HG02763 (cell line): ENCODE results near the gene ATP6V0B.

Experiments
- ATAC-seq: cut with Tn5 transposase; IDR thresholded peaks from one replicate; pipeline ENCODE4 v1.9.1; 2021; ENCODE audit warnings: mild to moderate bottlenecking, moderate library complexity; ENCODE audit not compliant: unreplicated experiment

Gene ATP6V0B

DNA sequence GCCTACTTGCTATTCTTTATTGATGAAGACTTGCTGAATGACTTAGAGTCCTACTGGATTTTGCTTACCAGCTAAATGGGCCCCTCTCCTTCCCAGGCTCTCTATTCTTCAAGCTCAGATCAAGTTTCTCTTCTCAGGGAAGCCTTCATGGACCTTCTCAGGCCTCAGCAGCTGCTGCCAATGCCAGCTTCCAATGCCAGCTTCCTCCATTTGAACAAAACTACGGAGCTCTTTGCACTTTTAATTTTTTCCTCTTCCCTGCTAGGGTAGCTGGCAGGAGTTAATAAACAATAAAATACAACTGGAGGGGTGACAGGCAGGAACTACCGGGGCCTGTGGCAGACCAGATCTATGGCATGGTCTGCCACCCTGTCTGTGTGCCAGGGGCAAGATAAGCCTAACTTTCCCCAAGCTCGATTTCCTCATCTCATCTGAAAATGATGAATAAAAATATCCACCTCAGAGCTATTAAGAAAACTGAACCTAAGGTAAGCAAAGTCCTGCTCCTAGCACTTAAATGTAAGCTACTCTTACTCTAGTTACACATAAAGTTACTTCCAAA, 29.0 kb upstream of the ATP6V0B start:
- ATAC-seq = no peak

DNA sequence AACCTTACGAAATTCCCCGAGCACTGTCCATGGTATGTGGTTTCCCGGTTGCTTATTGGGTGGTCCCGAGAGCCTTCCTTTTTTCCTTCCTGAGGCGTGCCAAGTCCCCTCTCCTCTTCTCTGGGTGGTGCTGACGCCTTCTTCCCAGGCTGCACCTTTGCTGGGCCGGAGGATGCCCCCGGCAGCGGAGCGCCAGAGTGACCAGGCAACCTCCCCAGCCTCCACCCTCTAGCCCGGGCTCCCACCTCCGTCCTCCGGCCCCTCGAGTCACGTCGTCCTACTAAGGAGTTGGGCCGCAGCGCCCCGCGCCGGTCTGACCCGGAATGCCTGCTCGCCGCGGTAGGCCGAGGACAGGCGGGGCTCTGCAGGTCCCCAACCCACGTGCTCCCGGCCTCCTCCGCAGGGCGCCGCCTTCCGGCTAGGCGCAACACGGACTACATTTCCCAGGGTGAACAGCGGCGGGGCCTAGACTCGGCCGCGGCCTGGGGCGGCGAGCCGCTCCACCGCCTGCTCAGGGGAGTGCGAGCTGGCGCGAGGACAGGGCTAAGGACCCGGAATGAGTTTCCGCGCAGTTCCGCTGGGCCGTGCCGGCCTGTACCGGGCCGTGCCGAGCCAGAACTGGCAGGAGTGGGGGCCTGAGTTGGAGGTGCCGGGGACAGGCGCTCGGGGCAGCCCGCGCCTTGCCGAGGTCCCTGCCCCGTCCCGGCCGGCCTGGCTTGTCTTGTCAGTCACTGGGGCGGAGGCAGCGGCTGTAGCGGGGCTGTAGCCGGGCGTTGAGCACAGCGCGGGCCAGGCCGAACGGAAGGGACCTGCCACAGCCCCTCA, 28.3 kb upstream of the ATP6V0B start, which contains the start of gene IPO13:
Gene IPO13, plus strand, starts transcription at position 715 of the 825 bp plus-strand sequence. CDS start 651 bp downstream, outside the sequence.
- ATAC-seq = peak; percentile 90

DNA sequence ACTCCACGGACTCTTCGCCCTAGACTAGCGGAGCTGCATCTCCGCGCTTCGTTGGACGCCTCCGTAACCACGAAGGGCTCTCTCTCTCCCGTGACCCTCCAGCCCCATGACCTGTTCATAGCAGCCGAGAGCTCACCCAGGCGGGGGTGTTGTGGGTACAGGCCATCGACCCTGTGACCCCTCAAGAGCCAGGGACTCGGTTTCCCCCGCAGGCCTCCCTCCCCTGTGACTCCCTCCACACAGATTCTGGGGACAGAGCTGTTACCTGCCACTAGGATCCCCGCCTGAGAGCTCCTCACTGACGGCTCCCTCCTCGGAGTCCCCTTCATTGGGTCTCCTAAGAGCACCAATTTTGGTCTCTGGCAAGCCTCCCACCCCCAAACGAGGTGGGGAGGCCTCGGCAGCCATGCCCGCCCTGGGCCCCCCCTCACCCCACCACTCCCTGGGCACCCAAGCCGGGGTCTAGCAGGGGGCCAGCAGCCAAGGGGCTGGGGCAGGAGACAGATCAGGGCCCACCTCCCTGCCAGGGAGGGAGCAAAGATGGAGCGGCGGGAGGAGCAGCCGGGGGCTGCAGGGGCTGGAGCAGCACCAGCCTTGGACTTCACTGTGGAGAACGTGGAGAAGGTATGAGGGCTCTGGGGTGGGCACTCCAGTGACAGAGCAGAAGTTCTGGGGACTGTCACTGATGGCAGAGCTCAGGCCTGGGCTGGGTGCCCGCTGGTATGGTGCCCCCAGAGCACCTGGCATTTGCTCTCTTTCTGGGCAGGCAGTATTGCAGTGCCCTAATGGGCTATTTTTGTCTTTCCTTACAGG, 27.5 kb upstream of the ATP6V0B start:
- ATAC-seq = no peak

DNA sequence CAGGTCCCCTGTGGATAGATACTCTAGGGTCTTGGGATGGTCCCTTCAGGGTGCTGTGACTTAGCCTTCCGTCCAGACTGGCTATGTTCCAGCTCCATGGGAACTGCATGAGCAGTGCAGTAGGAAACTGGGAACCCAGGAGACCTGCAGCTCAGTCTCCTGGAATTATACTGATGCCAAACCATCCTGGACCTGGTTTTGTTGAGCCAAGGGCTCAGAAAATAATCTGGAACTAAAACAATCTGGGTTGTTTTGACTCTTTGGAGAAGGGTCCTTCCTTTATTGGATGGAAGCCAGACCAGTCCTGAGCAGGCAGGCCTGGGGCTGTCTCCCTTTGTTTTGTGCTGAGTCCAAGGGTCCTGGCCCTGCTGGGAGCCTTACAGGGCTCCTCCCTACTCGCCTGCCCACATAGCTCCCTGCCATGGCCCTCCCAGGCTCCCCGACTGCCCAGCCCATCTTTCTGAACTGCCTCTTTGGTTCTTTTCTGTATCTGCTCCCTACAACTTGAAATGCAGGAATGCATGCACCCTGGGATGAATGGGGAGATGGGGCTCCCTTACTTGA, 26.8 kb upstream of the ATP6V0B start:
- no peak for ATAC-seq

DNA sequence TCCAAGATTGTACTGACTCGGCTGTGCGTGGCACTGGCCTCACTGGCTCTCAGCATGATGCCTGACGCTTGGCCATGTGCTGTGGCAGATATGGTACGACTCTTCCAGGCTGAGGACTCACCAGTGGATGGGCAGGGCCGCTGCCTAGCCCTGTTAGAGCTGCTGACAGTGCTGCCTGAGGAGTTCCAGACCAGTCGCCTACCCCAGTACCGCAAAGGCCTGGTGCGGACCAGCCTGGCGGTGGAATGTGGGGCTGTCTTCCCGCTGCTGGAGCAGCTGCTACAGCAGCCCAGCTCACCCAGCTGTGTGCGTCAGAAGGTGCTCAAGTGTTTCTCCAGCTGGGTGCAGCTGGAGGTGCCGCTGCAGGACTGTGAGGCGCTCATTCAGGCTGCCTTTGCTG, 25.1 kb upstream of the ATP6V0B start:
- no peak for ATAC-seq

DNA sequence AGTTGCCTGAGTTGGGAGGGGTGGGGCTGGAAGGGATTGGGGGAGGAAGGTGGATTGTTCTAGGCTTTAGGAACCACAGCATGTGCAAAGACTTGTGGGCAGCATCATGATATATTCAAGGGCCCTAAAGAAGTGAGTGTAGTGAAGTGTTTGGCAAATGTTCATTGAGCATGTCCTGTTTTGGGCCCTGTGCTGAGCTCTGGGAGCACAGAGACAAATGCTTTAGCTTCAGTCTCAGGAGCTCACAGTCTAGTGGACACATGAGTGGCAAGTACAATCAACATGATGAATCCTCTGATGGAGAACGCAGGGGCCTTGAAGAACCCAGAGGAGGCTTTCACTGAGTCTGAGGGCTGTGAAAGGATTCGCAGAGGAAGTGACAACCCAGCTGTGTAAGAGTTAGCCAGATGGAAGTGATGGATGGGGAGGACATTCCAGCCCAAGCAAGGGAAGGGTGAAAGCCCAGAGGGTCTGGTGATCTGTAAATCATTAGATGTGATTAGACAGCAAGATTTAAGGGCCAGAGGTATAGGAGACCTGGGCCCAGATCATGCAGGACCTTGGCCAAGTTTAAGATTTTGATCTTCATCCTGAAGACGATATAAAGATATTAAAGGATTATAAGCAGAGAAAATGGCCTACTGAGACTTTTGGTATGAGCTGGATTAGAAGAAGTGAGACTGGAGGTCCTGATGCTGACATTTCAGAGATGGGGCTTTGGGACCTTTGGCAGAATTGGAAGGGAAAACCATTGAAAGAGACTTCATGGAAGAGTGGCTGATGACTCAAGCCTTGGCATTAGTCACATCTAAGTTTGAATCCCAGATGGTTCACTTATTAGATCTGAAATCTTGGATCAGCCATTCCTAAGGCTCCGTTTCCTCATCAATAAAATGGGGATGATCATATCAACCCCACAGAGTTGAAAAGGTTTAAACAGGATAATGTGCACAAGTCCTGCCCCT, 23.5 kb upstream of the ATP6V0B start:
- ATAC-seq = no peak

DNA sequence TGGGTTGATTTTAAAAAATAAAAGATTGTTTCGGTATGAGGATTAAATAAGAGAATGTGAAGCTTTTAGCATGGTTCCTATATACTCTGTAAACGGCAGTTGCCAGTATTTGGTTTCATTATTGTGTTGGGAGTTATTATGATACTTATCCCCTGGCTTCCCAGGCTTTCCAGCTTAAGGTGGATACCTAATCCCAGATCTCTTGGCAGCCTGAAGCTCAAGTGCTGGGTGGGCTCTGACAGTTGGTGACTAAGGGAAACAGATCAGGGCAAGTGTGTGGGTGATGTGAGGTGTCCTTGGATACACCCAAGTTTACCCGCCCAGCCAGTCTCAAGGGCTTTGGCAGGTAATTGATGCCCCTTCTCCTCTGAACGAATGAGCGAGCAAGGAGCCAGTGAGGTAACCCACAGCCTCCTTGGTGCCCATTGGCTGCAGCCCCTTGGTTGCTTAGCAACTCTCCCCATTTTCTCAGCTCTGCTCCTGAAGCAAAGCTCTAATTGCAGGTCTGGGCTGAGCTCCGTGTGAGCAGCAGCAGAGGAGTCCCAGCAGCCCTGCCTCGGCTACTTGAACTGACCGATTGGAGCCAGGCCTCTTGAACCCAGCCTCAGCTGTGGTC, 21.9 kb upstream of the ATP6V0B start:
- ATAC-seq = no peak

DNA sequence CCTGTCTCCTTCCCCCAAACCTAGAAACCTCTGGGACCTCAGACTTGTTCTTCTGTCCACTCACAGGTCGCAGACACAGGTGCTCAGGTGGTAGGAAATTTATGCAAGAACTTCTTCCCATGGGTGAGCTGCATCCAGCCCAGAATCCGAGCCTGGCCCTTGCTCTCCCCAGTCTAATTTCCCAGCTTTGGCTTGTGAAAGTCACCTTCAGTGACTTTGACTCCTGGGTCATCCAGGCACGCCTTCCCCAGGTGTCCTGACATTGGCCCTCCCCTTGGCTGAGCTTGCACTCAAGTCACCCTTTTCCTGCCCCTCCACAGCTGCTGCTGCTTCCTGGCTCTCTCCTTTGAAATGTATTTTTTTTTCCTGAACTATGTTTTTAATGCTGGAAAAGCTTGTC, 21.4 kb upstream of the ATP6V0B start:
- no peak for ATAC-seq

DNA sequence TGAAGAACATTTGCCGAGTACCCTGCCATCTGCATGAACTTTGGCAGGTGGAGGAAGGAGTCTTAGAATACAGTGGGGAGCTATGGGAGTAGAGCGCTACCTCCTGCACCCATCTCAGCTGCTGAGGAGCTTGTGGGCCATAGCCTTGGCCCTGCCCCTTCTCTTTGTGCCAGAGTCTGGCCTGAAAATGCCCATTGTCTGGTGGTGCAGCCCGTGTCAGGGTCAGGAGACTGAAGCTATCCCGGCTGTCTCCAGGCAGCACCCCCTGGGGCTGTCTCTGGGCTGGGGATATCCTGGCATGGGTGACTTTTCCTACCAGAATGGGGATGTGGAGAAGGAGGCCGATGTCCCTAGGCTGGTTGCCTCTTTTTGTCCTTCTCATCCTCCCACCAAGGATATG, 20.7 kb upstream of the ATP6V0B start:
- ATAC-seq = no peak

DNA sequence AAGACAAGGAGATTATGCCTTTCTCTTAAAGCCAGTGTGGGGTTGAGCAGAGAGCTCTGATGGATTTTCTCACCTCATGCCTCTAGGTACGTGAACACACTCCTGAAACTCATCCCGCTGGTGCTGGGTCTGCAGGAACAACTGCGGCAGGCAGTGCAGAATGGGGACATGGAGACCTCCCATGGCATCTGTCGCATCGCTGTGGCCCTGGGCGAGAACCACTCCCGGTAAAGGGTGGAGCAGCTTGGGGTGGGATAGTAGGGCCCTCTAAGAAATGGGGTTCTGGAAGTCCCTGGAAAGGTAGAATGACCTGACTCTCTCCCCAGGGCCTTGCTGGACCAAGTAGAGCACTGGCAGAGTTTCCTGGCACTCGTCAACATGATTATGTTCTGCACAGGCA, 18.5 kb upstream of the ATP6V0B start:
- no peak for ATAC-seq

DNA sequence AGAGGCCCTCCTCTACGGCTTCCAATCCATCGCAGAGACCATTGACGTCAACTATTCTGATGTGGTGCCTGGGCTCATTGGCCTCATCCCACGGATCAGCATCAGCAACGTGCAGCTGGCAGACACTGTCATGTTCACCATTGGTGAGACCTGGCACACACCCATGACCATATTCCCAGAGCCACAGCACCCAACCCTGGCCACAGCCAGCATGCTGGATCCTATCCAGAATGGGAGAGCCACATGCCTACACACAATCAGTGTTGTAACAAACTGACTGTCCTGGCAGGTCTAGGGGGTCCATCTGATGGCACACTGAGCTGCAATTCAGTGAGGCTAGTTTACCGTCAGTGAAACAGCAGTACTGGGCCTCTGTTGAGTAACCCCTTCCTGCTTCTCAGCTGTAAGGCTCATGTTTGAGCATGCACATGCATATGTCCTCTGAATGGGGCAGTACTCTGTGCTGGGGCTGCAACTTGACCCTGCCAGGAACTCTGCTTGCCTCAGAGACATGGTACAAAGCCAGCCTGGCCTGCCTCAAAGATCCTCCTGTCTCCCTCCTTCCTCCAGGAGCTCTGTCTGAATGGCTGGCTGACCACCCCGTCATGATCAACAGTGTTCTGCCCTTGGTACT, 17.2 kb upstream of the ATP6V0B start:
- ATAC-seq = no peak

DNA sequence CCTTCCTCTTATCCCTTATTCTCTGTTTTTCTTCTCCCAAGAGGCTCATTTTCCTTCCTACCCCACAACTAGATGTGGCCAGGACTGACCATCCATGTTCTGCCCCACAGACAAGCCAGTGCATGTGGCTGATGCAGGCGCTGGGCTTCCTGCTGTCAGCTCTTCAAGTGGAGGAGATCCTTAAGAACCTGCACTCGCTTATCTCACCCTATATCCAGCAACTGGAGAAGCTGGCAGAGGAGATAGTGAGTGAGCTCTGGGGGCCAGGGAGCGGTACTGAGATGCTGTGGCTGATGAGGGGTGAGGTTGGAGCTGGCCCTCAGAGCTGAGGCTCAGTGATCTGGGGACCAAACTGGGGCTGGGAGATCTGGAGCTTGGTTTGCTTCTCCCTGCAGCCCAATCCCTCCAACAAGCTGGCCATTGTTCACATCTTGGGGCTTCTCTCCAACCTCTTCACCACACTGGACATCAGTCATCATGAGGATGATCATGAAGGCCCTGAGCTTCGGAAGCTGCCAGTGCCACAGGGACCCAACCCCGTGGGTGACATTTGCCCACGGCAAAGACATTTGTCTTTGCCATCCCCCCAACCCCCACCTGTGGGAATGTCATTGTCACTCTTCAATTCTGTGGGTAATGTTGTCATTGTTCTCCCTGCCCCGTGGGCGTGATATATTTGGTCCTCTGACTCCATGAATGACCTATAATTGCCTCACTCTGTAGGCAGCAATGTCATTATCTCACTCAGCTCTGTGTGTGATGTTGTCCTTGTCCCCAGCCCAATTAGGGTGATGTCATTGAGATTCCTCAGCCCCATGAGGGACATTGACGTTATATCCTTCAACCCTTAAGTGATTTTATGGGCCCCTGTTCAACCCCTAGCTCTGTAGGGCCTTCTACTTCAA, 16.2 kb upstream of the ATP6V0B start:
- no peak for ATAC-seq

DNA sequence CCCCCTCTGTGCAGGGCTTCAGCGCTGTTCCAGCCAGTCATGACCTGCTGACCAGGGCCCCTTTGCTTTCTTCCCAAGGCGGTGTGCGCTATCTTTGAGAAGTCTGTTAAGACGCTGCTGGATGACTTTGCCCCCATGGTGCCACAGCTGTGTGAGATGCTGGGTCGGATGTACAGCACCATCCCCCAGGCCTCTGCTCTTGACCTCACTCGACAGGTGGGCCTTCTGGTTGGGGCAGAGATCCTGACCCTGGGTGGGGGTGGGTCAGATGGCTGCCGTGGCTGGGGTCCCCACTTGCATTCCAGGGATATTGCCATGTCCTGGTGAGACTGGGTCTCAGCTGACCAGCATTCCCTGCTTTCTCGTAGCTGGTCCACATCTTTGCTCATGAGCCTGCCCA, 14.0 kb upstream of the ATP6V0B start:
- no peak for ATAC-seq

DNA sequence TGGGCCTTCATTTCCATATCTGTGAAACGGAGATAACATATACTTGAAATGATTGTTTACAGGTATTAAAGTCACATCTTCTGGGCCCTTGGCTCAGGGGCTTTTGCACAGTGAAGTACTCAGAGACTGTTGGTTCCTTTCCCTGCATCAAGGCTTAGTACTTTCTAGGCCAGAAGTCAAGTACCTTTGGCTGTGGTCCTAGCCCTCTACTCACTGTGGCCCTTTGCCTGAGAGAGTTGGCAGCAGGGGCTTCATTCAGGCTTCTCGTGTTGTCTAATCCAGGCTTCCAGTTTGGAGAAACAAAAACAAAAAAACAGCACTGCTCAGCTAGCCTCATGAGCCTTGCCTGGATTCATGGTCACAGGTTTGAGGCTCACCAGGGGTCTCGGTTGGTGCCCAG, 13.1 kb upstream of the ATP6V0B start:
- no peak for ATAC-seq

DNA sequence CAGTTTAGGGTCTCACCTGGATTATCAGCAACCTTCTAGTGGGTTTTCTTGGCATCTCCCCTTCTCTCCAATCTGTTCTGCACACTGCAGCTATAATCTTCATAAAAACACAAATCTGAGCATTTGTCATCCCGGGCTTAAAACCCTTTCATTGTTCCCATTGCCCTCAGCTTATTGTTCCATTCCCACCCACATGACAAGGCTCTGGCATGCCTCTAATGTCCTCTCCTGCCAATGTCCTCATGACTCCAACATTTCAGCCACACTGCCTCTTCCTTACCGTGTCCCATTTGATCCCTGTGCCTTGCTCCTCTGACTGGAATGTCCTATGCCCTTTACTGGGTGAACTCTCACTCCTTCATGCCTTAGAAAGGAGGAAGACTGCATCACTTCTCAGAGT, 12.4 kb upstream of the ATP6V0B start:
- ATAC-seq = no peak

DNA sequence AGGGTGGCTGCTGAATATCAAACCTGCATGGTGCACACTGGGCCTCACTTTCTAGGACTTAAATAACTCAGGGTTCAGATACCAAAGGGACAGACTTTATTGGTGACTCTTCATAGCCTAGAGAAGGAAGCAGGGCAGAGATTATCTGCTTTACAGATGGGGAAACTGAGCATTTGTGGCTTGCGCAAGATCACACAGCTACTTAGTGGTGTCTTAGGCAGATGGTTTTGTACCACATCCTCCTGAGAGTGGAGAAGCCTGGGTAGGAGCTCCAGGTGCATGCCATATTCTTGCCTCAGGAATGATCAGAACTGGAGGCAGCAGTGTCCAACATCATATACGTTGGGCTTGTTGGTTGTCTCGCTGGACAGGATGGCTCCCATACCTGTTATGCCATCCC, 11.8 kb upstream of the ATP6V0B start:
- ATAC-seq = no peak

DNA sequence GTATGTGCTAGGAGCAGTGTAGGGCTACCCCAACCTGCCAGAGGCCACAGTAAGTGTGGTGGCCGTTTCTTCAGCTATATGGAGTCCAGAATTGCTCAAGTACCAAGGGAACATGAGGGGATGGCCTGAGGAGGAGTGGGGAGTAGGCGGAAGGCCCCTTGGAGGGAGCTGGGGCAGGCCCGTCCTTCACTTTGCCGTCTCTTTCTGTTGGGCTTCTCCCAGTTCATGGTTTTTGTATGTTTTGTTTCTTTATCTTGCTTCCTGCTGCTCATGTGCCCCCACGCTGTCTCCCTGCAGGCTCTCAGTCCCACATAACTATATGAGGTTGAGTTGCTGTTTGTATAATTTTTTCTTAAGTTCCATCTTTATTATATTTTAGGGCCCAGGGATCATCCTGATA, 10.9 kb upstream of the ATP6V0B start:
- no peak for ATAC-seq

DNA sequence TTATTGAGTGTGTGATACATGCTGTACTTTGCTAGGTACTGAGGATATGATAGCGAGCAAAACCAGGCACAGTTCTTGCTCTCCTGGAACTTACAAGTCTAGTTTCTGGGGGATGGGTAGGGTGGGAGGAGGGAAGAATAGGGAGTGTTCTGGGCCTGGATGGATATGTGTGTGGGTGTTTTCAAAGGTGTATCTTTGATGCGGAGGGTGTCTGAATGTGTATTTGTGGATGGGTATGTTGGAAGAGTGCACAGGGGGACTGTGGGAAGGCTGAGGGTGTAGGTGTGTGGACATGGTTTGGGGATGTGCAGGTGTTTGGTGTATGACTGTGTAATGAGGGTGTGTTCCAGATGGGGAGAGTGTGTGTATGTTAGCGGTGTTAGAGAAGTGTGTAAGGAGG, 9.4 kb upstream of the ATP6V0B start:
- no peak for ATAC-seq
